Measurements from ENCODE around the gene ARSH.

ARSH gene

DNA sequence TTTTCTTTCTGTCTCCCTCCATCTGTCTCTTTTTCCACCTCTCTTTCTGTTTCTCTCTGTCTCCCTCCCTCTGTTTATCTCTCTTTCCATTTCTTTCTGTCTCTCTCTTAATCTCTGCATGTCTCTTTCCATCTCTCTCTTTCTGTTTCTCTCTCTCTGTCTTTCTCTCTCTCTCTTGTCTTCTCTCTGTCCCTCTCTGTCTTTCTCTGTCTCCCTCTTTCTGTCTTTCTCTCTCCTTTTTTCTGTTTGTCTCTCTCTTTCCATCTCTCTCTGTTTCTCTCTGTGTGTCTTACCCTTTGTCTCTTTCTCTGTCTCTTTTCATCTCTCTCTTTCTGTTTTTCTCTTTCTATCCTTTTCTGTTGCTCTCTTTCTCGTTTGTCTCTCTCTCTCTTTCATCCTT lies 69.6 kb downstream of the ARSH start:
- H3K9me3 ChIP-seq: no peaks in the 10 kb centered on the region
- H3K27me3 ChIP-seq: no peaks in the 10 kb centered on the region
- TF ChIP-seq Cebpa-rat (IDR thresholded peaks at IDR 0.05): no peak
- no peaks in the 10 kb centered on the region for H4K20me1 ChIP-seq
- H3K4me1 ChIP-seq: no peaks in the 10 kb centered on the region
- H3K27ac ChIP-seq: no peak overlapping the region
- no peak overlapping the region for H3K9ac ChIP-seq
- no peak overlapping the region for H3K4me2 ChIP-seq
- H3K36me3 ChIP-seq: no peaks in the 10 kb centered on the region
- no peak overlapping the region for H3K4me3 ChIP-seq

DNA sequence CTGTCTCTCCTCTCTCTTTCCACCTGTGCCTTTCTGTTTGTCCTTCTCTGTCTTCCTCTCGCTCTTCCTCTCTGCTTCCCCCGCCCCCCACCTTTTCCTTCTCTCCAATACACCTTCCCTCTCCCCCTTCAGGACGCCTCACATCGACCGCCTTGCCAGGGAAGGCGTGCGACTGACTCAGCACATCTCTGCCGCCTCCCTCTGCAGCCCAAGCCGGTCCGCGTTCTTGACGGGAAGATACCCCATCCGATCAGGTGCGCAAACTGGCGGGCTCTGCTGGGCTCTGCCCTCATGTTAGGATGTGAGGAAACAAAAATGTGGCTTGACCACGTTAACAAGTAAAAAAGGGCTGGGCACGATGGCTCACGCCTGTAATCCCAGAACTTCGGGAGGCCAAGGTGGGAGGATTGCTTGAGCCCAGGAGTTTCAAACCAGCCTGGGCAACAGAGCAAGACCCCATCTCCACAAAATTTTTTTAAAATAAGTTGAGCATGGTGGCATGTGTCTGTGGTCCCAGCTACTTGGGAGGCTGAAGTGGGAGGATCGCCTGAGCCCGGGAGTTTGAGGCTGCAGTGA lies 70.2 kb downstream of the ARSH start:
- Histone ChIP-seq H3K36me3 (no peaks in the 10 kb centered on the region), H3K4me1 (no peaks in the 10 kb centered on the region), H3K9me3 (no peaks in the 10 kb centered on the region), H4K20me1 (no peaks in the 10 kb centered on the region), H3K27ac (no peak overlapping the region), H3K27me3 (no peaks in the 10 kb centered on the region), H3K4me3 (no peak overlapping the region), H3K4me2 (no peak overlapping the region), H3K9ac (no peak overlapping the region)
- TF ChIP-seq Cebpa-rat (IDR thresholded peaks at IDR 0.05): no peak
